Endodermal cell (in vitro differentiated cells): ENCODE measurements around the gene GRB14. TPM values are rescaled to one million over a fixed set of nuclear protein-coding genes. Genes with fewer than 3 reads are reported as not detected.

Source experiments
- DNase-seq: peaks from one replicate; pipeline ENCODE4 v3.0.0-alpha.2; 2017
- H3K27ac ChIP-seq: 2 replicates; pipeline ENCODE4 v1.5.1; 2013; ENCODE audit warnings: mild to moderate bottlenecking, low read depth, low read length, moderate library complexity
- H3K27me3 ChIP-seq: 2 replicates; pipeline ENCODE4 v1.6.1; 2013; ENCODE audit warnings: mild to moderate bottlenecking, low read length, moderate library complexity; ENCODE audit not compliant: insufficient read depth, control insufficient read depth, poor library complexity, severe bottlenecking
- H3K36me3 ChIP-seq: 2 replicates; pipeline ENCODE4 v1.7.0; 2013; ENCODE audit warnings: mild to moderate bottlenecking, low read length, moderate library complexity; ENCODE audit not compliant: control insufficient read depth, insufficient read depth
- H3K4me1 ChIP-seq: one replicate; pipeline ENCODE4 v1.7.0; 2013; ENCODE audit warnings: low read length; ENCODE audit not compliant: control insufficient read depth, insufficient read depth
- H3K4me3 ChIP-seq: 2 replicates; pipeline ENCODE4 v1.5.1; 2013; ENCODE audit warnings: mild to moderate bottlenecking, low read length, moderate library complexity
- H3K9ac ChIP-seq: 2 replicates; pipeline ENCODE4 v1.6.1; 2013; ENCODE audit warnings: mild to moderate bottlenecking, low read length, moderate library complexity; ENCODE audit not compliant: poor library complexity, severe bottlenecking; ENCODE audit errors: extremely low read depth
- H3K9me3 ChIP-seq: 2 replicates; pipeline ENCODE4 v1.6.1; 2013; ENCODE audit warnings: mild to moderate bottlenecking, low read length, moderate library complexity; ENCODE audit not compliant: control insufficient read depth
- H3K27ac Mint-ChIP-seq: 2 replicates; pipeline ENCODE4 v1.8.0; 2020; ENCODE audit warnings: mixed read lengths
- H3K27me3 Mint-ChIP-seq: 2 replicates; pipeline ENCODE4 v1.8.0; 2021; ENCODE audit warnings: mild to moderate bottlenecking, mixed read lengths; ENCODE audit not compliant: insufficient read depth
- H3K36me3 Mint-ChIP-seq: 2 replicates; pipeline ENCODE4 v1.8.0; 2020; ENCODE audit warnings: low read depth, mixed read lengths
- H3K4me1 Mint-ChIP-seq: 2 replicates; pipeline ENCODE4 v1.8.0; 2020; ENCODE audit warnings: mixed read lengths
- H3K4me3 Mint-ChIP-seq: 2 replicates; pipeline ENCODE4 v1.8.0; 2020; ENCODE audit warnings: mild to moderate bottlenecking, moderate library complexity, mixed read lengths
- H3K9me3 Mint-ChIP-seq: 2 replicates; pipeline ENCODE4 v1.8.0; 2020; ENCODE audit warnings: mild to moderate bottlenecking, mixed read lengths
- CTCF ChIP-seq: fragments of 200-600 bp; sonication (generic); conservative IDR thresholded peaks from 2 replicates; pipeline ENCODE4 v1.5.0; 2021; ENCODE audit warnings: antibody characterized with exemption, mild to moderate bottlenecking
- WGBS, 2 experiments: methylation state at CpG; one replicate each; pipeline versions ENCODE4 v1.1.5 to v1.1.7; 2013; ENCODE audit warnings: missing lambda C conversion rate in 2 of 2, mixed read lengths in 1 of 2; ENCODE audit not compliant: insufficient coverage in 1 of 2, insufficient read length in 1 of 2; 5-methylcytosine and 5-hydroxymethylcytosine counted together
- total RNA-seq, 2 donors: library from RNA; stranded (reverse); fragmentation: NEBNext Ultra II Directional in 1 of 2; extraction: Animal tissue kit (Norgen Biotek cat#: 25700) in 1 of 2; gene quantifications; 2 replicates in 1 of 2; 3 replicates in 1 of 2; pipeline ENCODE4 v1.2.1, GENCODE V29; 2021

Gene GRB14
- total RNA-seq, 2 donors from 2014 or later = 16.5 to 21.4 TPM

- Histone ChIP-seq H3K9ac (no peak overlapping the region), H3K27ac (no peak overlapping the region), H3K27me3 (no peaks in the 10 kb centered on the region), H3K4me3 (no peak overlapping the region), H3K4me1 (no peaks in the 10 kb centered on the region), H3K36me3 (no peaks in the 10 kb centered on the region), H3K9me3 (no peaks in the 10 kb centered on the region)
- H3K27me3 Mint-ChIP-seq = no peaks in the 10 kb centered on the region
- DNase-seq = no peak
- no peak for TF ChIP-seq CTCF
- H3K4me3 Mint-ChIP-seq = no peak overlapping the region
- no peaks in the 10 kb centered on the region for H3K4me1 Mint-ChIP-seq
- no peaks in the 10 kb centered on the region for H3K9me3 Mint-ChIP-seq
- H3K36me3 Mint-ChIP-seq = no peaks in the 10 kb centered on the region
- H3K27ac Mint-ChIP-seq = no peak overlapping the region
Observed at GRCh38 chr2:164664070-164664469, 42.8 kb upstream of the GRB14 start.

- Histone ChIP-seq H3K36me3 (no peaks in the 10 kb centered on the region), H3K27me3 (no peaks in the 10 kb centered on the region), H3K4me1 (no peaks in the 10 kb centered on the region), H3K9ac (no peak overlapping the region), H3K27ac (no peak overlapping the region), H3K9me3 (no peaks in the 10 kb centered on the region), H3K4me3 (no peak overlapping the region)
- Mint-ChIP-seq H3K9me3 (no peaks in the 10 kb centered on the region), H3K27ac (no peak overlapping the region), H3K36me3 (peaks cover 3% of the 10 kb centered on the region), H3K4me3 (no peak overlapping the region), H3K27me3 (no peaks in the 10 kb centered on the region), H3K4me1 (no peaks in the 10 kb centered on the region)
- 100% methylated on average over 1 of the region's 1 CpG; no CpG with 5 or more reads in 1 of the 2 experiments for whole genome bisulfite sequencing, 2 experiments
- DNase-seq = no peak
- TF ChIP-seq CTCF = no peak
Observed at GRCh38 chr2:164662868-164663631, 41.8 kb upstream of the GRB14 start.

GRCh38 chr2:164662066-164662465 lies 40.8 kb upstream of the GRB14 start:
- WGBS, 2 experiments = 82 to 100% methylated on average over 1 of the region's 1 CpG

More at GRCh38 chr2:164662066-164662465, 40.8 kb upstream of the GRB14 start:
- H3K27me3 ChIP-seq = no peaks in the 10 kb centered on the region
- Mint-ChIP-seq H3K9me3 (no peaks in the 10 kb centered on the region), H3K36me3 (peaks cover 8% of the 10 kb centered on the region), H3K27me3 (no peaks in the 10 kb centered on the region), H3K4me3 (no peak overlapping the region), H3K27ac (no peak overlapping the region), H3K4me1 (no peaks in the 10 kb centered on the region)
- H3K4me1 ChIP-seq = no peaks in the 10 kb centered on the region
- no peak overlapping the region for H3K9ac ChIP-seq
- DNase-seq = no peak
- TF ChIP-seq CTCF = no peak
- no peaks in the 10 kb centered on the region for H3K36me3 ChIP-seq
- H3K27ac ChIP-seq = no peak overlapping the region
- H3K4me3 ChIP-seq = no peak overlapping the region
- no peaks in the 10 kb centered on the region for H3K9me3 ChIP-seq
